Coronary artery (tissue), 2 donors: Measurements from ENCODE around the gene OTUD1.

Experiments
- DNase-seq: peaks from one replicate; pipeline ENCODE4 v3.0.0-alpha.2; 2017; ENCODE audit warnings: low spot score
- H3K27ac ChIP-seq, 2 donors: fragments of 200-600 bp; sonication (generic); one replicate each; pipeline ENCODE4 v1.5.1; 2016 to 2019
- H3K4me3 ChIP-seq: fragments of 200-600 bp; sonication (generic); 2 replicates; pipeline ENCODE4 v1.5.1; 2016; ENCODE audit warnings: mild to moderate bottlenecking, moderate library complexity
- CTCF ChIP-seq: fragments of 200-600 bp; sonication (generic); IDR thresholded peaks from one replicate; pipeline ENCODE4 v1.5.1; 2019; ENCODE audit warnings: antibody characterized with exemption

The OTUD1 gene

GRCh38 chr10:23412223-23412622 lies 26.7 kb upstream of the OTUD1 start:
- Histone ChIP-seq H3K4me3 (no peak overlapping the region), H3K27ac (no peak overlapping the region)
- DNase-seq: no peak
- TF ChIP-seq CTCF: no peak

DNA sequence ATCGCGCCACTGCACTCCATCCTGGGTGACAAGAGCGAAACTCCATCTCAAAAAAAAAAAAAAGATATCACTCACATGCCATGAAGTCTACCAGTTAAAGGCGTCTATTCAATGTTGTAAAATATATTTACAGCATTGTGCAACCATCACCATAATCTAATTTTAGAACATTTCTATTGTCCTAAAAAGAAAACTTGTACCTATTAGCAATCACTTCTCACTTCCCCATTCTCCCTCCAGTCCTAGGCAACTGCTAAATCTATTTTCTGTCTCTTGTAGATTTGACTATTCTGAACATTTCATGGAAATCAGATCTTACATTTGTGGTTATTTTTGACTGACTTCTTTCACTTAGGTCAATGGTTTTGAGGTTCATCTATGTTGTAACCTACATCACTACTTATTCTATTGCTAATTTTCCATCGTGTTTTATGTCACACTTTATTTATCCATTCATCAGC lies 25.2 kb upstream of the OTUD1 start:
- no peak for DNase-seq
- no peak for TF ChIP-seq CTCF
- Histone ChIP-seq H3K4me3 (no peak overlapping the region), H3K27ac (no peak overlapping the region)

DNA sequence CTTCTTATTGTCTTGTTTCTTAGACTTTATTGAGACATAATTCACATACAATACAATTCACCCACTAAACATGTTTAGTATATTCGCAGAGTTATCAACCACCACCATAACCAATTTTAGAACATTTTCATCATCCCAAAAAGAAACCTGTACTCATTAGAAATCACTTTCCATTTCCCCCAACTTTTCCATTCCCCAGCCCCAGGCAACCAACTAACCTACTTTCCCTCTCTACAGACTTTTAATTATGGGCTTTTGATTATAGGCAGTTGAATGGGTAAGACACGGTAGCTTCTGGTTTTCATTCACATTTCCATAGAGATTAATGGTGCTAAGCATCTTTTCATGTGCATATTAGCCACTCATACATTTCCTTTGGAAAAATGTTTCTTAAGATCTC lies 24.2 kb upstream of the OTUD1 start:
- Histone ChIP-seq H3K27ac (no peak overlapping the region), H3K4me3 (no peak overlapping the region)
- DNase-seq: no peak
- no peak for TF ChIP-seq CTCF

DNA sequence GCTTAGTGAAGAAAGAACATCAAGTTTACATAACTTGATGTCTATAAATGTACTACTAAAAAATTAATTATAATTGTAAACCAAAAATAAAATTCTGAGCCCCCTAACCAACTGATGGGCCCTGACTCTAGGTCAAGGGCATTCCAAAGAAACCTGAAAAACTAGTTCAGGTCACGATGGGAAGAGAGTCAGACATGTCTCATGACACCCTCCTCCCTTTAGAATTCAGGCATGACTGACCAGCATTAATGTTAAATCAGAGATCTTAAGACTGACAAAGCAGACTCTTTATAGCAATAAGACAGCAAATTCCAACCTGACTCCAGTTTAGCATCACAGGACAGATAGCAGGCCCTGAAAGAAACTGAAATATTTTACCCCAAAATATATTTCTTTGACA lies 21.6 kb upstream of the OTUD1 start:
- no peak overlapping the region for H3K4me3 ChIP-seq
- no peak for TF ChIP-seq CTCF
- no peak for DNase-seq
- H3K27ac ChIP-seq: no peak overlapping the region

DNA sequence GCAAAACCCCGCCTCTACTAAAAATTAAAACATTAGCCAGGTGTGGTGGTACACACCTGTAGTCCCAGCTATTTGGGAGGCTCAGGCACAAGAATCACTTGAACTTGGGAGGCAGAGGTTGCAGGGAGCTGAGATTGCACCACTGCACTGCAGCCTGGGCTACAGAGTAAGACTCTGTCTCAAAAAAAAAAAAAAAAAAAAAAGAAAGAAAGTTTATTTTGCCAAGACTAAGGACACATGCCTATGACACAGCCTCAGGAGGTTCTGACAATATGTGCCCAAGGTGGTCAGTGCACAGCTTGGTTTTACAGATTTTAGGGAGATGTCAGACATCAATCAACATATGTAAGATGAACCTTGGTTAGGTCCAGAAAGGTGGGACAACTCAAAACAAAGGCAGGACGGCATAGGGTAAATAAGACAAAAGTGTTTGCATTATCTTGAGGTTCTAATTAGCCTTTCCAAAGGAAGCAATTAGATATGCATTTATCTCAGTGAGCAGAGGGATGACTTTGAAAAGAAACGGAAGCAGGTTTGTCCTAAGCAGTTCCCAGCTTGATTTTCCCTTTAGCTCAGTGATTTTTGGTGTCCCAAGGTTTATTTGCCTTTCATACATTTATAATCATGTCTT lies 20.7 kb upstream of the OTUD1 start:
- TF ChIP-seq CTCF: no peak
- no peak overlapping the region for H3K4me3 ChIP-seq
- H3K27ac ChIP-seq: no peak overlapping the region
- DNase-seq: no peak

DNA sequence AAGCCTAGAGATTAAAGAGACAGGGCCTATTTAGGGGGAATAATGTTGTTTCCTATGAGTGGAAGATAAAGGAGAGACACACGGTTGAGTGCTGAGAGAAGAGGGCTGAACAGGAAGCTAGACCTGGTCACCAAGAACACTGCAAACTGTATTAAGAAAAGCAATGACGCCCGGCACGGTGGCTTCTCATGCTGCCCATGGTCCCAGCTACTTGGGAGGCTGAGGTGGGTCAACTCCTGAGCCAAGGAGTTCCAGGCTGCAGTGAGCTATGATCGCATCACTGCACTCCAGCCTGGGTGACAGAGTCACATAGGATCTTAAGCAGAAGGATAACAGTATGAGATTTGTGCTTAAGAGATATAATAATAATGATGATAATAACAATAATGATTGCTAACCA lies 19.7 kb upstream of the OTUD1 start:
- H3K4me3 ChIP-seq: no peak overlapping the region
- DNase-seq: no peak
- no peak overlapping the region for H3K27ac ChIP-seq
- no peak for TF ChIP-seq CTCF

DNA sequence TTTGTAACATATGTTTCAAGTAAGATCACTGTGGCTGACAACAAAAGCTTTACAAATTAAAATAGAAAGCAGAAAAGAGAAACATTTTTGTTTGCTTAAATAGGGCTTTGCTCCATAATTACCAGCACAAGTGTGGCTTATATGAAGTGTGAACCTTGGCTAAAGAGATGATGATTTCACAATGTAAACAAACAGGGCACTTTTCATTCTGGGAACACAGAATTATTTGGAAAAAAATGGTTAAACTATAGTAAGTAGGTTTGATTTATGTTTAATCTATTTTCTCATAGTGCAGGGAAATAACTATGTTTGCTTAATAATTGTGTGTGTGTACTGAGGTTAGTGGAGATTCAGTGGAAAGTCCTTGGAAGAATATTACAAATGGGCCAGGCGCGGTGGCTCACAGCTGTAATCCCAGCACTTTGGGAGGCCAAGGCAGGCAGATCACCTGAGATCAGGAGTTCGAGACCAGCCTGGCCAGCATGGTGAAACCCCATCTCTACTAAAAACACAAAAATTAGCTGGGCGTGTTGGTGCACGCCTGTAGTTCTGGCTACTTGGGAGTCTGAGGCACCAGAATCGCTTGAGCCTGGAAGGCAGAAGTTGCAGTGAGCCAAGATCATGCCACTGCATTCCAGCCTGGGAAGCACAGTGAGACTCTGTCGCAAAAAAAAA lies 19.1 kb upstream of the OTUD1 start:
- no peak overlapping the region for H3K4me3 ChIP-seq
- H3K27ac ChIP-seq: no peak overlapping the region
- no peak for DNase-seq
- no peak for TF ChIP-seq CTCF
